ENCODE data around the gene SLC35E2B. TPM values are rescaled to one million over a fixed set of nuclear protein-coding genes. Genes with fewer than 3 reads are reported as not detected.
A peak's percentile ranks its signal among the peaks of the same experiment; 100 is the strongest.
"Not testable (repeated sequence)": the region's sequence is repeated elsewhere in the genome, so short reads cannot be mapped to it uniquely, and the experiment has no call there.

The SLC35E2B gene
- total RNA-seq, 1 donor from 2014 or later = 108 TPM

- no peak for DNase-seq (ENCODE audit: low spot score)
Measured at GRCh38 chr1:1703796-1704195, 11.2 kb upstream of the SLC35E2B start.

DNA sequence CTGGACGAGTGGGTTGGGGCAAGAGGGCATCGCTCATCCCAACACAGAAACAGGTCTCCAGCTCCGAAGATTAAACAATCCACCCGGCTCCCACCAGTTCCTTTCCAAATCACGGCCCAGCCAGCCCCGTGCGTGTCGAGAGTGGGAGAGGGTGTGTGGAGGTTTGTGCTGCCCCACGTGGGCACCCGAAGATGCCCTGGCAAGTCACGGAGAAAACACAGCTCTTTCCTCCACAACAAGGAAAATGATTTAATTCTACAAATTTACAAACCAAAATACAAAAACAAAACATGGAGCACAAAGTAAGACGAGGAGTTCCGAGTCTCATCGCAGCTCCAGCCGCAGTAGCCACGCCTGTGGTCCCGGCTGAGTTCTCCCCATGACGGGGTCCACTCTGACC, 9.9 kb upstream of the SLC35E2B start:
- not testable (repeated sequence) for DNase-seq (ENCODE audit: low spot score)

GRCh38 chr1:1700557-1700956, 8.0 kb upstream of the SLC35E2B start:
- DNase-seq (ENCODE audit: low spot score) = not testable (repeated sequence)

GRCh38 chr1:1700067-1700466, 7.5 kb upstream of the SLC35E2B start:
- DNase-seq (ENCODE audit: low spot score) = not testable (repeated sequence)

- DNase-seq (ENCODE audit: low spot score) = not testable (repeated sequence)
Measured at GRCh38 chr1:1699061-1699460, 6.5 kb upstream of the SLC35E2B start.

GRCh38 chr1:1697358-1698183, 5.0 kb upstream of the SLC35E2B start:
- DNase-seq (ENCODE audit: low spot score) = not testable (repeated sequence)

DNA sequence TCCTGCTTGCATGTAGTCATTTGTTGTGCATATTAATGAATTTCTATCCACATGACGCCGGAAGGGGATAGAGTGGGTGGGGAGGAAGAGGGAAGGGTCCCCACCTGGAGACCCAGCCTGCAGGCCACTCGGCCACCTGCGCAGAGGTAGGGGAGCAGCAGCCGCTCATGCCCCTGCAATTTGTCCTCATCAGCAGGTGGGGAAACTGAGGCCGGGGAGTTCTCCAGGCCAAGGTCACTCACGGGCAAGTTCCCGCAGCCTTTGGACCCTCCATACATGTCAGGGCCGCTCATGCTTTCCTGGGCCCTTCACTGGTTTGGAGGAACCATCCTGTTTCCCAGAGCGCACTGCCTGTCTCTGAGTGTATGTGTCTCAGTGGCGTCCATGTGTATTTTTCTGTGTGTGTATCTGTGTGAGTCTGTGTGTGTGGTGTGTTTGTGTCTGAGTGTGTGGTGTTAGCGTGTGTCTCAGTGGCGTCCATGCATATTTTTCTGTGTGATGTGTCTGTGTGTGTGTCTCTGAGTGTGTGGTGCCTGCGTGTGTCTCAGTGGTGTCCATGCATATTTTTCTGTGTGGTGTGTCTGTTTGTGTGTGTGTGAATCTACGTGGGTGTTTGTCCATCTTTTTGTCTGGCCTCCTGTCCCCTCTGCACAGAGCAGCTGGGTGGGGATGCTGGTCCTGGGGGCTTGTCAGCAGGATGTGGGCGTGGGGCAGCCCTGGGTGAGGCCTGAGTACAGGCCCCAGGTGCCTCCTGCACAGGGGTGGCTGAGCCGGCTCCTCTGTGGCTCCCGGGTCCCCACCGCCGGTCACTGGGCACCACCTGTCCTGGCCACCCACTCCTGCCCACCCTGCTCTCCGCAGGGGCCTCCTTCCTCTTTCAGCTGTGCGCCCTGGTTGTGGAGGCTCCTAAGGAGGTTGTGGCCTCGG, 4.1 kb upstream of the SLC35E2B start:
- DNase-seq (ENCODE audit: low spot score) = not testable (repeated sequence)

- DNase-seq (ENCODE audit: low spot score) = peak; percentile 71
Measured at GRCh38 chr1:1692324-1692713, 276 bp downstream of the SLC35E2B start.

DNA sequence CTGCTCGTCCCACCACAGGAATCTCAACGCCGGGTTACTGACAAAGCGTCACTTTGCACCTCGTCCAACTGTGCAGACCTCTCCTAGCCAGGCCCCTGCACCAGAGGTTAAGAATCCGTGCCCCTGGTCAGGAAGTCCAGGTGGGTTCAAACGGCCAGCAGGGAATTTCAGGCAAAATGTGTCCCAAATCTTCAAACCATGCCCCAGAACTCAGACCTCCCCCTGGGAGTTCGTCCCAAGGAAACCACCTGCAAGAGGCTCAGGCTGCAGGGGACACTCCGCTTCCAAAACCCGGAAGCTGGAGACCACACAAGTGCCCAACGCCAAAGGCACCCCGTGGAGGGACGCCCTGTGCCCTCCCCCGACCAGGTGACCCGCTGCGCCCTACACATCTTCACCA, 1.2 kb downstream of the SLC35E2B start:
- not testable (repeated sequence) for DNase-seq (ENCODE audit: low spot score)

DNA sequence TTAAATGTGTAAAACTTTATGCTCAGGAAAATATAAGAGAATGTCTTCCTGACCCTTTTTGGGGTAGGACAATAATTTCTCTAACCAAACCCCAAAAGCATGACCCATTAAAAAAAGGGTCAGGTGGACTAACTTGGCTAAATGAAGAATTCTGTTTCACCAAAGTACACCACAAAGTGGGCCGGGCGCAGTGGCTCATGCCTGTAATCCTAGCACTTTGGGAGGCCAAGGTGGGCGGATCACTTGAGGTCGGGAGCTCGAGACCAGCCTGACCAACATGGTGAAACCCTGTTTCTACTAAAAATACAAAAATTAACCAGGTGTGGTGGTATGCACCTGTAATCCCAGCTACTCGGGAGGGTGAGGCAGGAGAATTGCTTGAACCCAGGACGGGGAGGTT, 3.1 kb downstream of the SLC35E2B start:
- DNase-seq (ENCODE audit: low spot score) = not testable (repeated sequence)

DNA sequence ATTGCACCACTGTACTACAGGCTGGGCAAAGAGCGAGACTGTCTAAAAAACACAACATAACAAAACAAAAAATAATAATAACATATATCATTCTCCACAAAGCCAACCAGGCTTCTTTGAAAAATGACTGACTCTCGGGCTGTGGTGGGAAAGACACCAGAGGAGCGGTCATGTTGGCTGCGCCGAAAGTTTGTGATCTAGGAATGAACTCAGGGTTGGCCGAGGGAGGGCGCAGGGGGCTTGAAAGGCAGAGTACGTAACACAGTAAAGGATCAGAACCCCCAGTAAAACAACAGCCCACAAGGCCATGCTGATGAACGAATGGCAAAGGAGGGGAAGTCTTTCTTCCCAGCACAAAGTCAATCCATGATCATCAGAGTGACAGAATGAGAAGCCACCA, 4.7 kb downstream of the SLC35E2B start:
- DNase-seq (ENCODE audit: low spot score) = no peak

GRCh38 chr1:1684031-1684681, 8.4 kb downstream of the SLC35E2B start:
- no peak for DNase-seq (ENCODE audit: low spot score)

DNA sequence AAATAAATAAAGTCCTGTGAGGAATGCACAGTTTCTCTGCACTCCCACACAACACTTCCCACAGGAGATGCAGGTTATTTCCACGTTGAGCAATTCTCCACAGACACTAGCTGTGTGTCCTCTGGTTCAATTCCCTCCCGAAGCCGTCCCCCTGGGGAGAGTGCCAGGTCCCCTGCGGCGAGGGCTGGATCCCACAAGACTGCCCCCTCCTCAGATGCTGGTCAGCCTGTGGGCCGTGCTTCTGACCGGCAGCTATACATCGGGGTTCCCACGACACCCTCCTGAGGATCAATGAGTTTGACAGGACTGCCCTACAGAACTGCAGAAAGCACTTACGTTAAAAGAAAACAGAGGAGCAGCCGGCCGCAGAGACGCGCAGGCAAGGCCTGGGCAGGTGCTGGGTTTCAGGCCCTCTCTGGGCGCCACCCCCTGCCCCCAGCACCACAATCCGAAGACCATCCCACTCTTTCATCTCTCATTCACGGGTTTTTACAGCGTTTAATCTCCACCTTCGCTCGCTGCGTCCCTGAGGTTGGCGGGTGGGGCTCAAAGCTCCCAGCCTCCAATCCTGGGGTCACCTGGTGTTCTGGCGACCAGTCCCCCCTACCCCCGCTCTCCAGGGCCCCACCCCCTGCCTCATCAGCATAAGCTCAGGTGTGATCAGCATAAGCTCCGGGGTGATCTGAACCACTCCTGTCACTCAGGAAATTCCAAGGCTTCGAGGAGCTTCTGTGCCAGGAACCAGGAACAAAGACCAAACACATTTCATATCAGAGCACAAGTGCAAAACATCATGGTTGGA, 9.3 kb downstream of the SLC35E2B start:
- no peak for DNase-seq (ENCODE audit: low spot score)

- peak; percentile 70 for DNase-seq (ENCODE audit: low spot score)
Measured at GRCh38 chr1:1680912-1681273, 11.7 kb downstream of the SLC35E2B start.

GRCh38 chr1:1680031-1680911, 12.3 kb downstream of the SLC35E2B start:
- DNase-seq (ENCODE audit: low spot score) = no peak

DNA sequence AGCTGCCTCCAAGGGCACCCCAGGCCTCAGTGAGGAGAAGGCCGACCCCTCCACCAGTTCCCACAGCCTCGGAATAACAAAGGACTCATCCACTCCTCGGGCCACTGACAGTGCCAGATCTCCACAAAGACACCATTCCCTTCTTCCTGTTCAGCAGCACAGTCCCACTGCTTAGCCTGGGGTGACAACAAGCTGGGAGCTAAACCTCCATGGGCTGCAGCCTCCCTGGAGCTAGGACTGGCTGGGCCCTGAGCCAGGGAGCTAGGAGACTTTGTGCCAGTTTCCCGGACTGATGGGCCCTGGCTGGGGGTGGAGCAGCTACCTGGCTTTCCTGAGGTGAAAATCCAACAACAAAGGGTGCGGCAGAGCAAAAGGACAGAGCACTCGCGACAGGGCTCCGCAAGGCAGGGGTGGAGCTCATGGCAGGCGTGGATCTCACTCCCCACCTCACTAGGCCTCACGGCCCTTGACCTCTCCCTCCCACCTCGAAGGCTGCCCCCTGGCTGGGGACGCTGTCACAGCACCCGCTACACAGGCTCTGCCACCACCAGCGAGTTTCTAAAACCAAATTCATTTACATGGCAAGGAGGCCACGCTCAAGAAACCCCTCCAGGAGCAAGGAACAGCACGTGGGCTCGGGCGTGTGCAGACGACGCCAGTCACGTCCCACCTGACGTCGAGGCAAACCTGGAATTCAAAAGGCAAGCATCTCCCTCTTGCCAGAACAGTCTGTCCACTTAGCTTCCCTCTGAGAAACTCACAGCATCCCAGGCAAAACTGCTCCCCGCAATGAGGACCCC, 13.8 kb downstream of the SLC35E2B start:
- DNase-seq (ENCODE audit: low spot score) = peak; percentile 87

DNA sequence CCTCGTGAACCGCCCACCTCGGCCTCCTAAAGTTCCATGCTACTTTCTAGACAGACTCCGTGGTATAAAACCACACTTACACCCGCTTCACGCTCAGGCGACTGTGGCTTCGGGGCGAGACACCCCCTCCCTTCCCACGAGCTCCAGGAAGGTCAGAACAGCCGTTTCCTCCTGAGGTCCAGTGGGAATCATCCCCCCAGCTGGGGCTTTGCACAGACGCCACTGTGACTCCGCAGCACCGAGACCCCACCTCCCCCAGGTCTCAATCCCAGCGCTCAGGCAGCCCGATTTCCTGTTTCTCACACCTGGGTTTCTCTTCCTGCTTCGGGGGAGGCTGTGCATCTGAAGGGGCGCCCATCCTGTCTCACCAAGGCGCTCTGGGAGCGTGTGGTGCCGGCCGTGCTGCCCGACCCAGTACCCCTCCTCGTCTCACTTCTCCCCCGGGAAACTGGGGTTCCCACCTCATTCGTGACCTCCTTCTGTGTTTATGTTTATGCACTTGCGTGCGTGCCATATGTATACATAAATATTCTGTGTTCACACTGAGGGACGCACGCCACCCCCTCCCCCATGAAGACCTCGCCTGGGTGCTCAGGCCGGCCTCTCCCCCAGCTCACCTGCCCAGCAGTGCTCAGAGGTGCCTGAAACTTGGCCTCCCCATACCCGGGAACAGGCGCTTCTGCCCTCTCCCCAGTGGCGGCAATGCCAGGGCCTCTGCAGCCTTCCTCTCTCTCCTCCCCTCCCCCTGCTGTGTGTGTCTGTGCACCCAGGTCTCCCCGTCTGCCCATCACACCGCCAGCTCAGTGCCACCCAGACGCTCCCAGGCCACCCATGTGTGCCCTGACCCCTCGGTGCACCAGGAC, 14.6 kb downstream of the SLC35E2B start:
- no peak for DNase-seq (ENCODE audit: low spot score)

DNA sequence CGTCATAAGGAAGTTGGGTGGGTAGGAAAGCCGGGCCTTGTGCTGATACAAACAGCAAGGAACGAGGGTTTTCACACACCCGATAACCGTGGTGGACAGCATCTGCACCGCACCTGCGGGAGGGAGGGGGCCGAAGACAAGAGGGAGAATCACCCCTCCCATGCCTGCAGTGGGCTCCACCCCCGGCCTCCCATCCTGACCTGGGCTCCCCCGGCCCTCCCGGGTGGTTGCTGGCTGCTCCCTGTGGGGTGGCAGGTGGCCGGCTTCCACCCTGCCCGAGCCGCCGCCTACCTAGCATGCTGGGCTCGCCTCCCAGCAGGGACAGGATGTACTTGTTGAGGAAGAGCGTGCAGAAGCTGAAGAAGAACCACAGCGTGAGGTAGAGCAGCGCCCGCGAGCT, 16.5 kb downstream of the SLC35E2B start:
- DNase-seq (ENCODE audit: low spot score) = not testable (repeated sequence)
